Superior temporal gyrus (tissue), 1 donor: ENCODE results near the gene OR51E1.
A peak's percentile ranks its signal among the peaks of the same experiment; 100 is the strongest.

Source experiments
- DNase-seq: peaks from one replicate; pipeline ENCODE4 v3.0.0-alpha.2; 2016; ENCODE audit errors: extremely low spot score

OR51E1 gene

GRCh38 chr11:4643682-4644081 lies at the start of gene OR51E1:
Gene OR51E1 (plus strand): TSS chr11:4643982. CDS start chr11:4652527, 8,545 bp downstream.
- no peak for DNase-seq

- DNase-seq: no peak
Measured at GRCh38 chr11:4605057-4605456, 38.7 kb upstream of the OR51E1 start.

GRCh38 chr11:4606231-4607015 lies 37.4 kb upstream of the OR51E1 start:
- DNase-seq: no peak

GRCh38 chr11:4607096-4607495 lies 36.7 kb upstream of the OR51E1 start:
- DNase-seq: peak; percentile 19

- peak; percentile 98 for DNase-seq
Measured at GRCh38 chr11:4607781-4608666, 35.8 kb upstream of the OR51E1 start, which contains the start of gene TRIM68. Gene TRIM68 (minus strand): TSS chr11:4608231. CDS start chr11:4605504, 2,727 bp downstream.

GRCh38 chr11:4610258-4610935 lies 33.4 kb upstream of the OR51E1 start:
- no peak for DNase-seq

GRCh38 chr11:4611986-4612385 lies 31.8 kb upstream of the OR51E1 start:
- no peak for DNase-seq

- no peak for DNase-seq
Measured at GRCh38 chr11:4615856-4616444, 27.8 kb upstream of the OR51E1 start.

- no peak for DNase-seq
Measured at GRCh38 chr11:4619514-4619913, 24.3 kb upstream of the OR51E1 start.

- DNase-seq: peak; percentile 64
Measured at GRCh38 chr11:4626207-4627099, 17.3 kb upstream of the OR51E1 start.

- no peak for DNase-seq
Measured at GRCh38 chr11:4636136-4636535, 7.6 kb upstream of the OR51E1 start.

- peak; percentile 85 for DNase-seq
Measured at GRCh38 chr11:4636962-4637661, 6.7 kb upstream of the OR51E1 start, which contains the start of gene OR51D1. Gene OR51D1 (plus strand): TSS chr11:4637477. CDS start chr11:4639791, 2,314 bp downstream.

- no peak for DNase-seq
Measured at GRCh38 chr11:4637662-4638047, 6.1 kb upstream of the OR51E1 start.

- DNase-seq: no peak
Measured at GRCh38 chr11:4639931-4640330, 3.9 kb upstream of the OR51E1 start.

- DNase-seq: no peak
Measured at GRCh38 chr11:4641501-4641900, 2.3 kb upstream of the OR51E1 start.

GRCh38 chr11:4642043-4642442 lies 1.7 kb upstream of the OR51E1 start:
- no peak for DNase-seq

- no peak for DNase-seq
Measured at GRCh38 chr11:4643076-4643475, 706 bp upstream of the OR51E1 start.

- no peak for DNase-seq
Measured at GRCh38 chr11:4644233-4644632, 451 bp downstream of the OR51E1 start.

- no peak for DNase-seq
Measured at GRCh38 chr11:4645974-4646373, 2.2 kb downstream of the OR51E1 start.

- DNase-seq: no peak
Measured at GRCh38 chr11:4647766-4648165, 4.0 kb downstream of the OR51E1 start.
